Fibroblast of lung (primary cell): ENCODE data around the gene MIER2. TPM values are rescaled to one million over a fixed set of nuclear protein-coding genes. Genes with fewer than 3 reads are reported as not detected.

Experiments used
- DNase-seq, 2 donors: peaks; one replicate each; pipeline versions ENCODE4 v3.0.0 to v3.0.0-alpha.2; 2010; ENCODE audit warnings: low read depth in 2 of 2
- H2AFZ ChIP-seq: 2 replicates; pipeline ENCODE4 v1.5.1; 2012; ENCODE audit warnings: low read length, control low read depth, inconsistent platforms
- H3K27ac ChIP-seq: 2 replicates; pipeline ENCODE4 v1.5.1; 2011; ENCODE audit warnings: low read length, control low read depth; ENCODE audit not compliant: insufficient read depth
- H3K27me3 ChIP-seq: 2 replicates; pipeline ENCODE4 v1.5.1; 2011; ENCODE audit warnings: mild to moderate bottlenecking, low read length; ENCODE audit not compliant: control insufficient read depth, insufficient read depth
- H3K36me3 ChIP-seq: 2 replicates; pipeline ENCODE4 v1.5.1; 2011; ENCODE audit warnings: low read length; ENCODE audit not compliant: control insufficient read depth, insufficient read depth
- H3K4me1 ChIP-seq: 2 replicates; pipeline ENCODE4 v1.5.1; 2011; ENCODE audit warnings: low read length; ENCODE audit not compliant: control insufficient read depth, insufficient read depth; ENCODE audit errors: extremely low read depth
- H3K4me2 ChIP-seq: 2 replicates; pipeline ENCODE4 v1.5.1; 2011; ENCODE audit warnings: low read length, control low read depth; ENCODE audit not compliant: insufficient read depth; ENCODE audit errors: extremely low read depth
- H3K4me3 ChIP-seq, 4 experiments: fragments of 200-600 bp in 1 of 4; sonication (generic) in 1 of 4; replicated peaks in 1 of 4; 2 replicates each; pipeline ENCODE4 v1.5.1; 2011 to 2016; ENCODE audit warnings: low read length in 4 of 4, low read depth in 3 of 4, mild to moderate bottlenecking in 3 of 4, control low read depth in 2 of 4, inconsistent platforms in 1 of 4, mixed read lengths in 1 of 4; ENCODE audit not compliant: insufficient read depth in 1 of 4; ENCODE audit errors: control extremely low read depth in 1 of 4
- H3K79me2 ChIP-seq: 2 replicates; pipeline ENCODE4 v1.5.1; 2012; ENCODE audit warnings: mild to moderate bottlenecking, low read length, inconsistent platforms; ENCODE audit not compliant: control insufficient read depth, insufficient read depth
- H3K9ac ChIP-seq: 2 replicates; pipeline ENCODE4 v1.5.1; 2011; ENCODE audit warnings: mild to moderate bottlenecking, low read length, control low read depth; ENCODE audit not compliant: insufficient read depth
- H3K9me3 ChIP-seq: 2 replicates; pipeline ENCODE4 v1.5.1; 2012; ENCODE audit warnings: low read depth, low read length; ENCODE audit not compliant: control insufficient read depth, insufficient read depth
- H4K20me1 ChIP-seq: 2 replicates; pipeline ENCODE4 v1.5.1; 2011; ENCODE audit warnings: low read length; ENCODE audit not compliant: control insufficient read depth, insufficient read depth; ENCODE audit errors: extremely low read depth
- CTCF ChIP-seq, 2 donors: IDR thresholded peaks in 1 of 2; conservative IDR thresholded peaks in 1 of 2; 1 replicate in 1 of 2; 2 replicates in 1 of 2; pipeline ENCODE4 v1.5.1; 2011 to 2012; ENCODE audit warnings: low read length in 2 of 2, control low read depth in 1 of 2, inconsistent platforms in 1 of 2, low read depth in 1 of 2, mild to moderate bottlenecking in 1 of 2
- EZH2 ChIP-seq: IDR thresholded peaks from 2 replicates; pipeline ENCODE4 v1.5.1; 2012; ENCODE audit warnings: low read length, control low read depth, mild to moderate bottlenecking; ENCODE audit errors: missing control alignments
- polyA plus RNA-seq, 2 donors: library from polyadenylated mRNA; depleted of rRNA in 1 of 2; stranded (reverse) in 1 of 2; unstranded in 1 of 2; fragments of >200 nt; gene quantifications; 2 replicates each; pipeline ENCODE4 v1.2.1, GENCODE V29; 2011 to 2012; ENCODE audit warnings: missing spikeins in 1 of 2
- total RNA-seq: library from RNA; depleted of rRNA; stranded (reverse); fragments of >200 nt; gene quantifications from 2 replicates; pipeline ENCODE4 v1.2.1, GENCODE V29; 2014

MIER2 gene
- total and polyA plus RNA-seq, 2 donors (not counting 1 experiment from before 2014, with no cell fraction given) = 13.7 to 20.6 TPM

DNA sequence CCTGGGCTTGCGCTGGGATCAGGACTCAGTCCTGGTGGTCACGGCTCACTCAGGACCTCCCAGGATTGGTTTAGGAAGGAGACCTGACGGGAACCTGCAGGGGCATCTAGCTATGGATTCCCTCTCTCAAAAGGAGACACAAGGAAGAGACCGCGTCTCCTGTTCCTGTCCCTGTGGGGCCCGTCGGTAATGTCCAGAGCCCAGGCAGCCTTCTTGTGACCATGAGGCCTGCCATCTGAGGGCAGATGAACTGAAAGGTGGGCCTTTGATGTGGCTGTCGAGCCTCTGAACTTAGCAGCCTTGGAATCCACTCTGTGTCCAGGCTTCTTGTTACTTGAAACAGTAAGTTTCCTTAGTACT is 31.5 kb upstream of the MIER2 start:
- TF ChIP-seq EZH2 (no peak), CTCF (conservative IDR thresholded peaks at IDR 0.05 in 1 of 2, IDR thresholded peaks at IDR 0.05 in 1 of 2; ENCODE audit: low read depth in 1 of 2, low read length in 2 of 2) (no peak)
- no peak overlapping the region for H2AFZ ChIP-seq
- H3K27ac ChIP-seq = no peak overlapping the region
- no peak overlapping the region for H3K4me3 ChIP-seq
- H4K20me1 ChIP-seq = no peaks in the 10 kb centered on the region
- no peaks in the 10 kb centered on the region for H3K36me3 ChIP-seq
- no peaks in the 10 kb centered on the region for H3K79me2 ChIP-seq
- no peak overlapping the region for H3K9ac ChIP-seq
- peaks cover 25% of the 10 kb centered on the region for H3K27me3 ChIP-seq
- H3K4me2 ChIP-seq = no peak overlapping the region
- DNase-seq = no peak
- peaks cover 2% of the 10 kb centered on the region for H3K4me1 ChIP-seq
- no peaks in the 10 kb centered on the region for H3K9me3 ChIP-seq

GRCh38 chr19:375395-376110 is 31.0 kb upstream of the MIER2 start:
- H3K4me1 ChIP-seq = peaks cover 2% of the 10 kb centered on the region
- H2AFZ ChIP-seq = no peak overlapping the region
- H3K4me3 ChIP-seq = no peak overlapping the region
- TF ChIP-seq CTCF (conservative IDR thresholded peaks at IDR 0.05 in 1 of 2, IDR thresholded peaks at IDR 0.05 in 1 of 2; ENCODE audit: low read depth in 1 of 2, low read length in 2 of 2) (no peak), EZH2 (no peak)
- no peak overlapping the region for H3K27ac ChIP-seq
- no peaks in the 10 kb centered on the region for H3K79me2 ChIP-seq
- no peaks in the 10 kb centered on the region for H4K20me1 ChIP-seq
- no peaks in the 10 kb centered on the region for H3K36me3 ChIP-seq
- H3K9me3 ChIP-seq = no peaks in the 10 kb centered on the region
- peaks cover 29% of the 10 kb centered on the region for H3K27me3 ChIP-seq
- H3K4me2 ChIP-seq = no peak overlapping the region
- DNase-seq = no peak
- no peak overlapping the region for H3K9ac ChIP-seq

- Histone ChIP-seq H3K4me1 (peaks cover 2% of the 10 kb centered on the region), H3K9me3 (no peaks in the 10 kb centered on the region), H3K9ac (no peak overlapping the region), H3K27me3 (peaks cover 29% of the 10 kb centered on the region), H3K36me3 (no peaks in the 10 kb centered on the region), H2AFZ (no peak overlapping the region), H3K79me2 (no peaks in the 10 kb centered on the region), H3K4me3 (no peak overlapping the region), H4K20me1 (no peaks in the 10 kb centered on the region), H3K4me2 (no peak overlapping the region), H3K27ac (no peak overlapping the region)
- DNase-seq = no peak
- TF ChIP-seq EZH2 = no peak
- TF ChIP-seq CTCF (conservative IDR thresholded peaks at IDR 0.05 in 1 of 2, IDR thresholded peaks at IDR 0.05 in 1 of 2; ENCODE audit: low read depth in 1 of 2, low read length in 2 of 2) = no peak
These were observed 30.3 kb upstream of the MIER2 start for GRCh38 chr19:374886-375235.
